ENCODE data around the gene SLC8A3.

Gene SLC8A3

GRCh38 chr14:70118064-70118463, 70.7 kb downstream of the SLC8A3 start:
- DNase-seq (ENCODE audit: low spot score) = no peak

GRCh38 chr14:70116278-70116677, 72.5 kb downstream of the SLC8A3 start:
- DNase-seq (ENCODE audit: low spot score) = no peak

- DNase-seq (ENCODE audit: low spot score) = no peak
Observed at GRCh38 chr14:70114621-70115156, 74.1 kb downstream of the SLC8A3 start.

- no peak for DNase-seq (ENCODE audit: low spot score)
Observed at GRCh38 chr14:70113211-70113610, 75.5 kb downstream of the SLC8A3 start.

GRCh38 chr14:70108419-70108818, 80.3 kb downstream of the SLC8A3 start:
- no peak for DNase-seq (ENCODE audit: low spot score)

- DNase-seq (ENCODE audit: low spot score) = no peak
Observed at GRCh38 chr14:70107309-70107708, 81.4 kb downstream of the SLC8A3 start.

- DNase-seq (ENCODE audit: low spot score) = no peak
Observed at GRCh38 chr14:70100071-70100470, 88.7 kb downstream of the SLC8A3 start.

GRCh38 chr14:70098250-70098809, 90.4 kb downstream of the SLC8A3 start:
- peak; percentile 75 for DNase-seq (ENCODE audit: low spot score)

GRCh38 chr14:70097576-70098249, 91.0 kb downstream of the SLC8A3 start:
- no peak for DNase-seq (ENCODE audit: low spot score)

GRCh38 chr14:70096866-70097265, 91.9 kb downstream of the SLC8A3 start:
- DNase-seq (ENCODE audit: low spot score) = no peak

GRCh38 chr14:70094631-70095030, 94.1 kb downstream of the SLC8A3 start:
- DNase-seq (ENCODE audit: low spot score) = no peak

- DNase-seq (ENCODE audit: low spot score) = no peak
Observed at GRCh38 chr14:70094106-70094505, 94.6 kb downstream of the SLC8A3 start.

GRCh38 chr14:70093156-70093555, 95.6 kb downstream of the SLC8A3 start:
- DNase-seq (ENCODE audit: low spot score) = no peak

- no peak for DNase-seq (ENCODE audit: low spot score)
Observed at GRCh38 chr14:70087380-70087697, 101.4 kb downstream of the SLC8A3 start.

GRCh38 chr14:70086685-70087379, 101.9 kb downstream of the SLC8A3 start:
- DNase-seq (ENCODE audit: low spot score) = no peak

GRCh38 chr14:70084226-70084625, 104.5 kb downstream of the SLC8A3 start:
- no peak for DNase-seq (ENCODE audit: low spot score)

- DNase-seq (ENCODE audit: low spot score) = no peak
Observed at GRCh38 chr14:70082394-70082793, 106.4 kb downstream of the SLC8A3 start.

- DNase-seq (ENCODE audit: low spot score) = no peak
Observed at GRCh38 chr14:70080076-70080475, 108.7 kb downstream of the SLC8A3 start.

GRCh38 chr14:70078329-70078728, 110.4 kb downstream of the SLC8A3 start:
- no peak for DNase-seq (ENCODE audit: low spot score)

- no peak for DNase-seq (ENCODE audit: low spot score)
Observed at GRCh38 chr14:70077720-70078119, 111.0 kb downstream of the SLC8A3 start.

- DNase-seq (ENCODE audit: low spot score) = no peak
Observed at GRCh38 chr14:70077005-70077404, 111.7 kb downstream of the SLC8A3 start.

- peak; percentile 27 for DNase-seq (ENCODE audit: low spot score)
Observed at GRCh38 chr14:70073924-70074566, 114.7 kb downstream of the SLC8A3 start.

GRCh38 chr14:70069186-70069585, 119.6 kb downstream of the SLC8A3 start:
- no peak for DNase-seq (ENCODE audit: low spot score)
